CD4-positive, alpha-beta T cell treated with Interleukin-21 for 1 hour (primary cell): ENCODE results near the gene ASCC1.

Source experiments
- DNase-seq: peaks from one replicate; pipeline ENCODE4 v3.0.0-alpha.2; 2020

Gene ASCC1

GRCh38 chr10:72080042-72080975, 135.8 kb downstream of the ASCC1 start:
- DNase-seq: no peak

GRCh38 chr10:72079356-72079755, 136.7 kb downstream of the ASCC1 start:
- peak; percentile 83 for DNase-seq

GRCh38 chr10:72077275-72077990, 138.6 kb downstream of the ASCC1 start:
- DNase-seq: no peak

- DNase-seq: no peak
Measured at GRCh38 chr10:72076756-72077155, 139.3 kb downstream of the ASCC1 start.

- no peak for DNase-seq
Measured at GRCh38 chr10:72075376-72076115, 140.5 kb downstream of the ASCC1 start.

GRCh38 chr10:72074574-72075375, 141.3 kb downstream of the ASCC1 start:
- no peak for DNase-seq

GRCh38 chr10:72073708-72074573, 142.1 kb downstream of the ASCC1 start:
- no peak for DNase-seq

GRCh38 chr10:72072639-72073038, 143.4 kb downstream of the ASCC1 start:
- no peak for DNase-seq

GRCh38 chr10:72072046-72072445, 144.0 kb downstream of the ASCC1 start:
- no peak for DNase-seq

GRCh38 chr10:72069751-72070526, 146.1 kb downstream of the ASCC1 start:
- no peak for DNase-seq

GRCh38 chr10:72068901-72069446, 147.1 kb downstream of the ASCC1 start:
- no peak for DNase-seq

- DNase-seq: no peak
Measured at GRCh38 chr10:72068126-72068765, 147.8 kb downstream of the ASCC1 start.

GRCh38 chr10:72067463-72068125, 148.5 kb downstream of the ASCC1 start:
- no peak for DNase-seq

- no peak for DNase-seq
Measured at GRCh38 chr10:72066318-72067284, 149.5 kb downstream of the ASCC1 start.

- no peak for DNase-seq
Measured at GRCh38 chr10:72065439-72066025, 150.5 kb downstream of the ASCC1 start.

- DNase-seq: no peak
Measured at GRCh38 chr10:72063703-72064391, 152.2 kb downstream of the ASCC1 start.
